ENCODE data around the gene MAOA.

DNA sequence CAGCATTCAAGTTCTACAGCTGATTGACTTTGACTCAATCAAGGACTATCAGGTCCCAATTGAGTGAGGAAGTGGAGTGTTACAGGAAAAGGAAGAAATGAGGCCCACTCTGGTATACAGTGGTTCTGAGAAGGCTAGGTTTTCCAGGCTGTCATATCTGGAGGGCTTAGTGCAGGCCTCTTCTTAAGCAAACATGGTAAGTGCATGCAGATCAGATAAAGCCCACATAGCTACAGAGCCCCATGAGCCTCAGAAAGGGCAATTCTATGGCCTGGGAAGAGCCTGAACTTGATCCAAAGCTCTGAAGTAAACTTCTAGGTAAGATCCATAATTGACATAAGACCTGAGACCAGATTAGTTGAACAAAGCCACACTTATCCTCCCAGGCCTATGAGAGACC is 29.0 kb upstream of the MAOA start:
- TF ChIP-seq, protein P1, sequence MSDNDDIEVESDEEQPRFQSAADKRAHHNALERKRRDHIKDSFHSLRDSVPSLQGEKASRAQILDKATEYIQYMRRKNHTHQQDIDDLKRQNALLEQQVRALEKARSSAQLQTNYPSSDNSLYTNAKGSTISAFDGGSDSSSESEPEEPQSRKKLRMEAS (IDR thresholded peaks at IDR 0.05): no peak
- TF ChIP-seq EP300 (IDR thresholded peaks at IDR 0.05; ENCODE audit: borderline replicate concordance): no peak
- no peak for TF ChIP-seq TEAD4 (IDR thresholded peaks at IDR 0.05)
- TF ChIP-seq TAF1 (IDR thresholded peaks at IDR 0.05; ENCODE audit: low read depth): no peak
- TF ChIP-seq, protein P2, sequence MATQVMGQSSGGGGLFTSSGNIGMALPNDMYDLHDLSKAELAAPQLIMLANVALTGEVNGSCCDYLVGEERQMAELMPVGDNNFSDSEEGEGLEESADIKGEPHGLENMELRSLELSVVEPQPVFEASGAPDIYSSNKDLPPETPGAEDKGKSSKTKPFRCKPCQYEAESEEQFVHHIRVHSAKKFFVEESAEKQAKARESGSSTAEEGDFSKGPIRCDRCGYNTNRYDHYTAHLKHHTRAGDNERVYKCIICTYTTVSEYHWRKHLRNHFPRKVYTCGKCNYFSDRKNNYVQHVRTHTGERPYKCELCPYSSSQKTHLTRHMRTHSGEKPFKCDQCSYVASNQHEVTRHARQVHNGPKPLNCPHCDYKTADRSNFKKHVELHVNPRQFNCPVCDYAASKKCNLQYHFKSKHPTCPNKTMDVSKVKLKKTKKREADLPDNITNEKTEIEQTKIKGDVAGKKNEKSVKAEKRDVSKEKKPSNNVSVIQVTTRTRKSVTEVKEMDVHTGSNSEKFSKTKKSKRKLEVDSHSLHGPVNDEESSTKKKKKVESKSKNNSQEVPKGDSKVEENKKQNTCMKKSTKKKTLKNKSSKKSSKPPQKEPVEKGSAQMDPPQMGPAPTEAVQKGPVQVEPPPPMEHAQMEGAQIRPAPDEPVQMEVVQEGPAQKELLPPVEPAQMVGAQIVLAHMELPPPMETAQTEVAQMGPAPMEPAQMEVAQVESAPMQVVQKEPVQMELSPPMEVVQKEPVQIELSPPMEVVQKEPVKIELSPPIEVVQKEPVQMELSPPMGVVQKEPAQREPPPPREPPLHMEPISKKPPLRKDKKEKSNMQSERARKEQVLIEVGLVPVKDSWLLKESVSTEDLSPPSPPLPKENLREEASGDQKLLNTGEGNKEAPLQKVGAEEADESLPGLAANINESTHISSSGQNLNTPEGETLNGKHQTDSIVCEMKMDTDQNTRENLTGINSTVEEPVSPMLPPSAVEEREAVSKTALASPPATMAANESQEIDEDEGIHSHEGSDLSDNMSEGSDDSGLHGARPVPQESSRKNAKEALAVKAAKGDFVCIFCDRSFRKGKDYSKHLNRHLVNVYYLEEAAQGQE (IDR thresholded peaks at IDR 0.05; ENCODE audit: low read depth): no peak
- TF ChIP-seq EGR1 (IDR thresholded peaks at IDR 0.05): no peak
- TF ChIP-seq TCF12 (IDR thresholded peaks at IDR 0.05; ENCODE audit: low read depth): no peak
